Measurements from ENCODE around the gene PAN2. TPM values are rescaled to one million over a fixed set of nuclear protein-coding genes. Genes with fewer than 3 reads are reported as not detected.

PAN2 gene
- total and polyA plus RNA-seq, 2 donors (not counting 3 experiments of a cell fraction or from before 2014, with no cell fraction given), result 21.5 to 21.9 TPM

GRCh38 chr12:56350662-56351061, 16.9 kb upstream of the PAN2 start:
- H3K9me1 ChIP-seq (replicated peaks; ENCODE audit: control insufficient read depth, extremely low read depth, insufficient read depth, low read length), result no peaks in the 10 kb centered on the region
- no peaks in the 10 kb centered on the region for H3K27me3 ChIP-seq (ENCODE audit: control insufficient read depth in 2 of 2, insufficient read depth in 2 of 2, low read length in 2 of 2)
- no peak overlapping the region for H2AFZ ChIP-seq (ENCODE audit: low read depth, low read length)
- H3K9ac ChIP-seq (replicated peaks; ENCODE audit: extremely low read depth, insufficient read depth, low read length), result no peak overlapping the region
- no peaks in the 10 kb centered on the region for H3K79me2 ChIP-seq (ENCODE audit: control insufficient read depth, insufficient read depth, low read length)
- intact Hi-C loops (cut with micrococcal nuclease) (no loop called here), dilution Hi-C loops (cut with MboI; ENCODE audit: extremely low pct_ligation_motif_present, low sequenced_read_pairs) (no loop called here)
- no peak for FAIRE-seq
- no peak for TF ChIP-seq POLR2AphosphoS5 (IDR thresholded peaks at IDR 0.05; ENCODE audit: insufficient read depth, low read depth, low read length)
- no peak for TF ChIP-seq MYC (IDR thresholded peaks at IDR 0.05; ENCODE audit: low read depth, low read length)
- no peak for TF ChIP-seq EZH2 (IDR thresholded peaks at IDR 0.05; ENCODE audit: borderline replicate concordance, low read depth, low read length, severe bottlenecking)
- H4K20me1 ChIP-seq (replicated peaks; ENCODE audit: control insufficient read depth, extremely low read depth, insufficient read depth, low read length), result no peaks in the 10 kb centered on the region
- no peaks in the 10 kb centered on the region for H3K9me3 ChIP-seq (replicated peaks; ENCODE audit: control insufficient read depth, insufficient read depth, low read length)
- no peaks in the 10 kb centered on the region for H3K4me1 ChIP-seq (ENCODE audit: control insufficient read depth, extremely low read depth, insufficient read depth, low read length)
- no peak overlapping the region for H3K4me2 ChIP-seq (ENCODE audit: insufficient read depth, low read length)
- ChIA-PET POLR2A (no interaction called here), CTCF (interaction anchor here (1.0 to 1.6 kb wide), 3 partner anchors 9 to 93 kb away, joined by 3 to 6 read pairs (median 4); partner anchors contain the start of genes ANKRD52 and STAT2)
- no peak for DNase-seq (ENCODE audit: low read depth, low spot score)
- H3K27ac ChIP-seq (ENCODE audit: insufficient read depth, low read depth, low read length), result no peak overlapping the region
- H3K36me3 ChIP-seq (ENCODE audit: control insufficient read depth in 2 of 2, extremely low read depth in 1 of 2, insufficient read depth in 2 of 2, low read length in 2 of 2), result peaks cover 23 to 56% of the 10 kb centered on the region in 2 experiments
- BruUV-seq (replicated peaks), result no TSS peak
- H3K4me3 ChIP-seq (replicated peaks in 1 of 3; ENCODE audit: insufficient read depth in 1 of 3, low read depth in 1 of 3, low read length in 3 of 3), result no peak overlapping the region

- dilution Hi-C loops (cut with MboI; ENCODE audit: extremely low pct_ligation_motif_present, low sequenced_read_pairs) (loop anchor here (10.0 kb wide), 1 partner anchor 56 kb away; no protein-coding TSS in a partner anchor), intact Hi-C loops (cut with micrococcal nuclease) (no loop called here)
- no peak for DNase-seq (ENCODE audit: low read depth, low spot score)
- H3K27ac ChIP-seq (ENCODE audit: insufficient read depth, low read depth, low read length), result no peak overlapping the region
- H4K20me1 ChIP-seq (replicated peaks; ENCODE audit: control insufficient read depth, extremely low read depth, insufficient read depth, low read length), result no peaks in the 10 kb centered on the region
- H3K27me3 ChIP-seq (ENCODE audit: control insufficient read depth in 2 of 2, insufficient read depth in 2 of 2, low read length in 2 of 2), result no peaks in the 10 kb centered on the region
- no peak overlapping the region for H3K4me2 ChIP-seq (ENCODE audit: insufficient read depth, low read length)
- H3K36me3 ChIP-seq (ENCODE audit: control insufficient read depth in 2 of 2, extremely low read depth in 1 of 2, insufficient read depth in 2 of 2, low read length in 2 of 2), result peaks cover 22 to 46% of the 10 kb centered on the region in 2 experiments
- ChIA-PET POLR2A (interaction anchor here (0.6 kb wide), 1 partner anchor 11 kb away, joined by 3 read pairs; the partner anchor contains the start of gene STAT2), CTCF (interaction anchor here (0.6 to 1.3 kb wide), 3 partner anchors 90 to 159 kb away, joined by 3 to 5 read pairs (median 4); no protein-coding TSS in a partner anchor)
- H3K9ac ChIP-seq (replicated peaks; ENCODE audit: extremely low read depth, insufficient read depth, low read length), result no peak overlapping the region
- H3K4me3 ChIP-seq (replicated peaks in 1 of 3; ENCODE audit: insufficient read depth in 1 of 3, low read depth in 1 of 3, low read length in 3 of 3), result no peak overlapping the region
- TF ChIP-seq JUN (IDR thresholded peaks at IDR 0.05; ENCODE audit: borderline replicate concordance, insufficient read depth, insufficient read length, low read depth) (no peak), POLR2A (IDR thresholded peaks at IDR 0.05; ENCODE audit: low read depth, low read length) (no peak), FOS (IDR thresholded peaks at IDR 0.05; ENCODE audit: borderline replicate concordance, insufficient read depth, low read length) (no peak), POLR2AphosphoS5 (IDR thresholded peaks at IDR 0.05; ENCODE audit: insufficient read depth, low read depth, low read length) (no peak), EZH2 (IDR thresholded peaks at IDR 0.05; ENCODE audit: borderline replicate concordance, low read depth, low read length, severe bottlenecking) (no peak), GATA2 (IDR thresholded peaks at IDR 0.05; ENCODE audit: insufficient read depth, insufficient read length, low read depth, low read length) (no peak), MYC (IDR thresholded peaks at IDR 0.05; ENCODE audit: low read depth, low read length) (no peak), CTCF (IDR thresholded peaks at IDR 0.05; ENCODE audit: extremely low read depth in 1 of 2, insufficient read depth in 1 of 2, low read depth in 1 of 2, low read length in 2 of 2) (no peak)
- TF ChIP-seq, protein P1, sequence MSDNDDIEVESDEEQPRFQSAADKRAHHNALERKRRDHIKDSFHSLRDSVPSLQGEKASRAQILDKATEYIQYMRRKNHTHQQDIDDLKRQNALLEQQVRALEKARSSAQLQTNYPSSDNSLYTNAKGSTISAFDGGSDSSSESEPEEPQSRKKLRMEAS (IDR thresholded peaks at IDR 0.05; ENCODE audit: insufficient read depth, insufficient read length), result no peak
- H3K4me1 ChIP-seq (ENCODE audit: control insufficient read depth, extremely low read depth, insufficient read depth, low read length), result no peaks in the 10 kb centered on the region
- H3K9me3 ChIP-seq (replicated peaks; ENCODE audit: control insufficient read depth, insufficient read depth, low read length), result no peaks in the 10 kb centered on the region
- no peaks in the 10 kb centered on the region for H3K79me2 ChIP-seq (ENCODE audit: control insufficient read depth, insufficient read depth, low read length)
- FAIRE-seq, result no peak
- H3K9me1 ChIP-seq (replicated peaks; ENCODE audit: control insufficient read depth, extremely low read depth, insufficient read depth, low read length), result no peaks in the 10 kb centered on the region
- H2AFZ ChIP-seq (ENCODE audit: low read depth, low read length), result no peak overlapping the region
- BruUV-seq (replicated peaks), result no TSS peak
These were observed 15.0 kb upstream of the PAN2 start for GRCh38 chr12:56348776-56349175.
